Measurements from ENCODE around the gene TPSAB1.
"Not testable (repeated sequence)": the region's sequence is repeated elsewhere in the genome, so short reads cannot be mapped to it uniquely, and the experiment has no call there.

The TPSAB1 gene

DNA sequence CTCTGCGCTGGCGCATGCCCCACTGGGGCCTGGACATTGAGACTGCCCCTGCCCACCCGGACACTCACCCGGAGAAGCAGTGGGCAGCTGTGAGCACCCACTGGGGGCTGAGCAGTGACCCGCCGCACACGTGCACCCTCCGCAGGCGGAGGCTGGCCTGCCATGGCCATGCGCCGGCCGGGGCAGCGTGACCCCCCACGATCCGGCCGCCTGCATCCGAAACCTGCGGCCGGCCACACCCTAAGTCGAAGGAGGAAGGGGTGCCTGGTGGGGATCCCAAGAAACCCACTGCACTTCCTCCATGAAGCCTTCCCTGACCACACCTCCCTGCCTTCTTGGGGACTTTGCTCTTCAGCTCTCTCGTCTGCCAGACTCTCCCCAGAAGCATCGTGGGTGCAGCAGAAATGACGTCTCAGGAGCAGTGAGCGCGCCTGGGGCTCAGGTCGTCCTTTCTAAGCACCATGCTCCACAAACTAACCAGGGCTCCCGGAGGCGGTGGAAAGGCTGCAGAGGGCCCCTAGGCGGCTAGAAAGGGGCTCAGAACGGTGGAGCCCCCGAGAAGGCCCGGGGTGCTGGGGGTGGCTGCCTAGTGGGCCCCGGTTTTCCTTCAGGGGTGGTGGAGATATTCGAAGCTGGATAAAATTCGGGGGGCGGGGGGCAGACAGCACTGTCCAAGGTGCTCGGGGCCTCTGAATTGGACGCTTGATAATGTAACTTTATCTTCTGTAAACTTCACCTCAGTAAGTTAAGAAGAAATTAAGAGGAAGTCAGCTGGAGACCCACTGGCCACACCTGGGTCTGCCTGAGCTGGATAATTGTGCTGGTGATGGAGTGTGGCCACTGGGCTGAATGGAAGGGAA, 16.9 kb upstream of the TPSAB1 start:
- Histone ChIP-seq H3K4me3 (replicated peaks; ENCODE audit: low read depth, low read length) (no peak overlapping the region), H3K27me3 (replicated peaks; ENCODE audit: control insufficient read depth, insufficient read depth, low read length) (no peaks in the 10 kb centered on the region), H3K36me3 (ENCODE audit: control insufficient read depth, insufficient read depth, low read length) (no peaks in the 10 kb centered on the region)
- DNase-seq (ENCODE audit: extremely low read depth, insufficient read length): no peak
- TF ChIP-seq, protein P1, sequence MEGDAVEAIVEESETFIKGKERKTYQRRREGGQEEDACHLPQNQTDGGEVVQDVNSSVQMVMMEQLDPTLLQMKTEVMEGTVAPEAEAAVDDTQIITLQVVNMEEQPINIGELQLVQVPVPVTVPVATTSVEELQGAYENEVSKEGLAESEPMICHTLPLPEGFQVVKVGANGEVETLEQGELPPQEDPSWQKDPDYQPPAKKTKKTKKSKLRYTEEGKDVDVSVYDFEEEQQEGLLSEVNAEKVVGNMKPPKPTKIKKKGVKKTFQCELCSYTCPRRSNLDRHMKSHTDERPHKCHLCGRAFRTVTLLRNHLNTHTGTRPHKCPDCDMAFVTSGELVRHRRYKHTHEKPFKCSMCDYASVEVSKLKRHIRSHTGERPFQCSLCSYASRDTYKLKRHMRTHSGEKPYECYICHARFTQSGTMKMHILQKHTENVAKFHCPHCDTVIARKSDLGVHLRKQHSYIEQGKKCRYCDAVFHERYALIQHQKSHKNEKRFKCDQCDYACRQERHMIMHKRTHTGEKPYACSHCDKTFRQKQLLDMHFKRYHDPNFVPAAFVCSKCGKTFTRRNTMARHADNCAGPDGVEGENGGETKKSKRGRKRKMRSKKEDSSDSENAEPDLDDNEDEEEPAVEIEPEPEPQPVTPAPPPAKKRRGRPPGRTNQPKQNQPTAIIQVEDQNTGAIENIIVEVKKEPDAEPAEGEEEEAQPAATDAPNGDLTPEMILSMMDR (IDR thresholded peaks at IDR 0.05; ENCODE audit: insufficient read depth, low read length, poor library complexity, severe bottlenecking): no peak

DNA sequence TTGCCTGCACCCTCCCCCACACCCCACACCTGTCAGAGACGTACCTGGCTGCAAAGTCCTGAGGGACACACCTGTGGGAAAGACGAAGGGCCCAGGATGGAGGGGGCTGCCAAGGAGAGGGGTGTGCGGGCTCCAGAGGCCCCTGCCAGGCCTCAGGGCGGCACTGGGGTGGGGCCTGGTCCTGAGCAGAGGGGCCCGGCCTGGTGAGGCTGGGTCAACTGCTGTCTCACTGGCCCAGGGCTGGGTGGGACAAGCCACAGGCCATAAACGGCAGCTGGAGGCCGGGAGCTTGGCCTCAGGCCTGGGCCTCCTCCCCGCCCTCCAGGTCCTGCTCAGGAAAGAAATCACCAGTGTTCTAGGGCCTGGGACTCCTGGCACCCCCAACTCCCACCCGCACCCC, 15.9 kb upstream of the TPSAB1 start:
- Histone ChIP-seq H3K27me3 (replicated peaks; ENCODE audit: control insufficient read depth, insufficient read depth, low read length) (no peaks in the 10 kb centered on the region), H3K4me3 (replicated peaks; ENCODE audit: low read depth, low read length) (no peak overlapping the region), H3K36me3 (ENCODE audit: control insufficient read depth, insufficient read depth, low read length) (no peaks in the 10 kb centered on the region)
- TF ChIP-seq, protein P1 (IDR thresholded peaks at IDR 0.05; ENCODE audit: insufficient read depth, low read length, poor library complexity, severe bottlenecking): no peak
- no peak for DNase-seq (ENCODE audit: extremely low read depth, insufficient read length)

DNA sequence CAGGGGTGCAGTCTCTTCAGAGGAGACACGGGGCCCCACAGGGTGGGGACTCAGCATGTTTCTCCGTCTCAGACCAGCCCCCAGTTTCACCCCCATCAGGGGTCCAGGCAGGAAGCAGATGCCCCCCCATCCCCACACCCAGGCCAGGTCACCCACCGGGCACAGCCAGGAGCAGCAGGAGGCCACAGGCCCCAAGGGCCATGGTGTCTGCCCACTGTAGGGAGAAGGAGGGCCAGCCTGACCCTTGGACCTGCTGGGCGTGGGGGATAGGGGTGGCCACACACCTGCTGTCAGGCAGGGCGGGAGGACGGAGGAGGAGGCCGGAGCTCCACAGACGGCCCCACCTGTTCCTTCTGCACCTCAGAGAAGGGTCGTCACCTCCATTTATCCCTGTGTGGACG, 15.5 kb upstream of the TPSAB1 start, which contains the start of gene TPSG1:
TSS of gene TPSG1 (minus strand) at position 218 of the 401 bp plus-strand sequence. CDS start at position 202, 16 bp downstream.
- TF ChIP-seq, protein P1 (IDR thresholded peaks at IDR 0.05; ENCODE audit: insufficient read depth, low read length, poor library complexity, severe bottlenecking): no peak
- no peak for DNase-seq (ENCODE audit: extremely low read depth, insufficient read length)
- Histone ChIP-seq H3K27me3 (replicated peaks; ENCODE audit: control insufficient read depth, insufficient read depth, low read length) (no peaks in the 10 kb centered on the region), H3K36me3 (ENCODE audit: control insufficient read depth, insufficient read depth, low read length) (no peaks in the 10 kb centered on the region), H3K4me3 (replicated peaks; ENCODE audit: low read depth, low read length) (no peak within 1 kb of the TSS)

DNA sequence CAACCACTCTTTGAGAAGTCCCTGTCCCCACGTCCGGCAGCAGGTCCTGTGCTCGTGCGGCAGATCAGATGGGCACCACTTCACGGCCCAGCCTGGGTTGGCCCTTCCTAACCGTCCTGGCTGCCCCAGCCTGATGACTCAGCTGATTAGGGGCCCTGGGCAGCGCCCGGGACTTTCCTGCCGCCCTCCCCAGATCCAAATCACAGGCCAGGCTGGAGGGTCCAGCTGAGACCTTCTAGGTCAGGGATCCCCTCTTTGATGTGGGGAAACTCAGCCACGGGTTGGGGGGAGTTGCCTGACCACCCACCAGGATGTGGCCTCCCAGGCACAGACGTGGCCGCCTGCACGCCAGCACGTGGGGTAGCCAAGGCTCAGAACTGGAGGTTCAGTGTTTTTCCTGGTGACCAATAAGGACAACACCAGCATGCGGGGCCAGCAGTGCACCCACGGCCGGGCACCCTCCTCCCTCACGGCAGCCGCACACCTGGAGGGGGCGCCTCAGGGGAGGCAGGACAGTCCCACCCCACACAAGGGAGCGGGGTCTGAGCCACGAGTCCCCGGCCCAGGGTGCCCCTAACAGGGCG, 14.7 kb upstream of the TPSAB1 start:
- not testable (repeated sequence) for H3K27me3 ChIP-seq (replicated peaks; ENCODE audit: control insufficient read depth, insufficient read depth, low read length); H3K36me3 ChIP-seq (ENCODE audit: control insufficient read depth, insufficient read depth, low read length); H3K4me3 ChIP-seq (replicated peaks; ENCODE audit: low read depth, low read length); DNase-seq (ENCODE audit: extremely low read depth, insufficient read length)

DNA sequence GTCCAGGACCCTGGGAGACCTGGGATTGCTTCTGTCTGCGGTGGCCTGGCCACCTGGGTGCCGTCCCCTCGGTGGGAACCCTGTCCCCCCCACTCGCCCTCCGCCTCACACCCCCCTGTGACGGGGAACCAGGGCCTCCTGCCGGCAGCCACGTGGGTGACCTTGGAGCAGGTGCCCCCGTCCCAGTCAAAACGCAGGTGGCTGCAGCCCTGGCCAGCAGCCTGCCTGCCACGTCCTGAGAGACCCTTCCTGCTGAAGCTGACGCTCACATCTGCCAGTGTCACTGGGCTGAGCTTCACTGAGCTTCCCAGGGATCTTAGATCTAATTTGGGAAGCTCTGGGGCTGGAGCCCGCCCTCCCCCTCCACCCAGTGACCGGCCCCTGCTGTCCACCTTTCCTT, 13.8 kb upstream of the TPSAB1 start:
- not testable (repeated sequence) for DNase-seq (ENCODE audit: extremely low read depth, insufficient read length); H3K36me3 ChIP-seq (ENCODE audit: control insufficient read depth, insufficient read depth, low read length); H3K27me3 ChIP-seq (replicated peaks; ENCODE audit: control insufficient read depth, insufficient read depth, low read length); H3K4me3 ChIP-seq (replicated peaks; ENCODE audit: low read depth, low read length)

DNA sequence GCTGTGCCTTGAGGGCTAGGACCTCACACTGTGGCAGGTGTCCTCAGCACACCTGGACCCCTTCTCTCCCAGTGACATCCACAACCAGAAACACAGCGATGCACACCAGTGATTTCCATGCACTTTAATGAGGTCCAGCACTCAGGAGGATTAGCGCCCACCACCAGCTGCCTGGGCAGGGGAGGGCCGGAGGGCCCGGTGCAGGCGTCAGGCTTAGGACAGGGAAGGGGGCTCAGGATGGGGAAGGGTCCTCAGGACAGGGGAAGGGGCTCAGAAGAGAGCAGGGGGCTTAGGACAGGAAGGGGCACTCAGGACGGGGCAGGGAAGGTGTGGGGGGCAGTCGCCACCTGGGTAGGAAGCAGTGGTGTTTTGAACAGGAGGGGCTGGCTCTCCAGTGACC, 12.3 kb upstream of the TPSAB1 start:
- H3K4me3 ChIP-seq (replicated peaks; ENCODE audit: low read depth, low read length); DNase-seq (ENCODE audit: extremely low read depth, insufficient read length); H3K27me3 ChIP-seq (replicated peaks; ENCODE audit: control insufficient read depth, insufficient read depth, low read length); H3K36me3 ChIP-seq (ENCODE audit: control insufficient read depth, insufficient read depth, low read length): not testable (repeated sequence)

DNA sequence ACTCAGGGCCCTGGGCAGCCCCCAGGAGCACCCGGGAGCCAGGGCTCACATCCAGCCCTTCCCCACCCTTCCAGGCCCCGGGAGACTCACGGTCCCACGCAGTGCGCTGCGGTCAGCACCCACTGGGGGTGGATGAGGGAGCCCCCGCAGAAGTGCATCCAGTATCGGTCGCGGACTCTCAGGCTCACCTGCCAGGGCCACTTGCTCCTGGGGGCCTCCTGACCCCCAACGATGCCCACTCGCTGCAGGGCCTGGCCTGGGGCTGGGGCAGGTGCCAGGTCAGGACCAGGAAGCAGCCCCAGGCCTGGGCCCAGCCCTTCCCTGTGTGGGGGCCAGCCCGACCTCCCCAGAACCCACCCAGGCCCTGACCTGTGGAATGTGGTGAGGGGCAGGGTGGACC, 11.0 kb upstream of the TPSAB1 start:
- not testable (repeated sequence) for H3K36me3 ChIP-seq (ENCODE audit: control insufficient read depth, insufficient read depth, low read length); H3K4me3 ChIP-seq (replicated peaks; ENCODE audit: low read depth, low read length); DNase-seq (ENCODE audit: extremely low read depth, insufficient read length); H3K27me3 ChIP-seq (replicated peaks; ENCODE audit: control insufficient read depth, insufficient read depth, low read length)

DNA sequence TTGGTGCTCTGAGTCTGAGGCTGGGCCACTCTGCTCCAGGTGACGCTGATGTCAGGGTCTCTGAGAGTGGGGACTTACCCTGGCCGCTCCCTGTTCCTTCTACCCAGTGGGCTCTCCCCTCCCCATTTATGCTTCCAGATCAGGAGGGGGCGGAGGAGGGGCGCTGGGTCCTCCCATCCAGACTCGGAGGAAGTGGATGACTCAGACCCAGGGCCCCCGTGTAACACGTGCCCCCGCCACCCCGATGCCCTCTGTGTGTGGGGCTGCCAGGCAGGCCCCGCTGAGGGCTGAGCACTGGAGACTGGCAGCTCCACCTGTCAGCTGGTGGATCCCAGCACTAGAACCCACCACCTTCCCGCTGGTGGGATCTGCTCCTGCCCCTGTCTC, 10.4 kb upstream of the TPSAB1 start, which contains the start of gene TPSB2:
TSS of gene TPSB2 (minus strand) at position 101 of the 387 bp plus-strand sequence. CDS start 233 bp downstream, outside the sequence.
- DNase-seq (ENCODE audit: extremely low read depth, insufficient read length); H3K36me3 ChIP-seq (ENCODE audit: control insufficient read depth, insufficient read depth, low read length): not testable (repeated sequence)

DNA sequence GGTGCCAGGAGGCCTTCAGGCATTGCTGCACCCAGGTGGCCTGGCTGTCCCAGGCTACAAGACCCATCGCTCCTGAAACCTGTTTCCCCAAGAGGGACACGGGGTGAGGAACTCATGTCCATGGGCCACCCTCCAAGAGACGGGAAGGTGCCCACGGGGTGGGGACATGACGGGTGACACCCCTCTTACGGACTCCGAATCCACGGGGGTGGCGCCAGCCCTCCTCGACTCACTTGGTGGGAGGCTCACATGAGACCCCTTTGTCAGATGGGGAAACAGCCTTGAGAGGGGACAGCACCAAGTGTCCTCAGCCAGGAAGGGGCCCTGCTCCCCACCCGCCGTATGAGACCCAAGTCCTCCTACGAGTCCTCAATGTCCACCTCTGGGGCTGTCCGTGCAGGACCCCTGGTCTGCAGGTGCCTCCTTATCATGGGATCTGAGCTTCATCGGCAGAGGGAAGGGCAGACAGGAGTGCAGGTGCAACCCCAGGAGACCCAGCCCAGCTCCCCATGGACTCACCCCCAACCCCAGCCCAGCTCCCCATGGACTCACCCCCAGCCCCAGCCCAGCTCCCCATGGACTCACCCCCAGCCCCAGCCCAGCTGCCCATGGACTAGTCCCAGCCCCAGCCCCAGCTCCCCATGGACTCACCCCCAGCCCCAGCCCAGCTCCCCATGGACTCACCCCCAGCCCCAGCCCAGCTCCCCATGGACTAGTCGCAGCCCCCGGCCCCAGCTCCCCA, 9.9 kb upstream of the TPSAB1 start:
- H3K4me3 ChIP-seq (replicated peaks; ENCODE audit: low read depth, low read length); DNase-seq (ENCODE audit: extremely low read depth, insufficient read length); H3K27me3 ChIP-seq (replicated peaks; ENCODE audit: control insufficient read depth, insufficient read depth, low read length); H3K36me3 ChIP-seq (ENCODE audit: control insufficient read depth, insufficient read depth, low read length): not testable (repeated sequence)

More for the DNA sequence above, 10.4 kb upstream of the TPSAB1 start, which contains the start of gene TPSB2:
- not testable (repeated sequence) for H3K27me3 ChIP-seq (replicated peaks; ENCODE audit: control insufficient read depth, insufficient read depth, low read length); H3K4me3 ChIP-seq (replicated peaks; ENCODE audit: low read depth, low read length)

DNA sequence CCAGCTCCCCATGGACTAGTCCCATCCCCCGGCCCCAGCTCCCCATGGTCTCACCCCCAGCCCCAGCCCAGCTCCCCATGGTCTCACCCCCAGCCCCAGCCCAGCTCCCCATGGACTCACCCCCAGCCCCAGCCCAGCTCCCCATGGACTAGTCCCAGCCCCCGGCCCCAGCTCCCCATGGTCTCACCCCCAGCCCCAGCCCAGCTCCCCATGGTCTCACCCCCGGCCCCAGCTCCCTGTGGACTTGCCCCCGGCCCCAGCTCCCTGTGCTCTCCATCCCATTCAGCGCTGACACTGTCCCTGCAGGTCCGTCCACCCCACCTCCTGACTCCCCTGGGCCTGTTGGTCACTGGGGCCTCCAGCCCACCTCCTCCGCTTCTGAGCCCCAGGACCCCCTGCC, 9.2 kb upstream of the TPSAB1 start:
- DNase-seq (ENCODE audit: extremely low read depth, insufficient read length); H3K27me3 ChIP-seq (replicated peaks; ENCODE audit: control insufficient read depth, insufficient read depth, low read length); H3K36me3 ChIP-seq (ENCODE audit: control insufficient read depth, insufficient read depth, low read length); H3K4me3 ChIP-seq (replicated peaks; ENCODE audit: low read depth, low read length): not testable (repeated sequence)
